ENCODE measurements around the gene FAM83G. TPM values are rescaled to one million over a fixed set of nuclear protein-coding genes. Genes with fewer than 3 reads are reported as not detected.

Gene FAM83G
- total RNA-seq, 1 experiment from 2014 or later, result 38.7 TPM

GRCh38 chr17:18977646-18978045 lies 26.9 kb downstream of the FAM83G start:
- Mint-ChIP-seq H3K27me3 (ENCODE audit: low read depth) (no peaks in the 10 kb centered on the region), H3K27ac (no peak overlapping the region), H3K36me3 (ENCODE audit: insufficient read depth in 1 of 3, low read depth in 3 of 3) (peaks cover 24 to 52% (median 43%) of the 10 kb centered on the region in 3 experiments; a peak in 6 of 7 replicates), H3K4me3 (no peak overlapping the region), H3K4me1 (peaks cover 9 to 11% of the 10 kb centered on the region in 2 experiments), H3K9me3 (no peaks in the 10 kb centered on the region)
- no CpG with 5 or more reads among the region's 19 CpGs for WGBS (ENCODE audit: extremely low coverage, insufficient read length, low lambda C conversion rate)
- Histone ChIP-seq H2BK12ac (ENCODE audit: insufficient read length, low read depth, low read length) (no peak overlapping the region), H2AFZ (ENCODE audit: low read length) (no peak overlapping the region), H3K9ac (ENCODE audit: extremely low read depth, insufficient read length, low read length) (no peak overlapping the region), H3K4me2 (ENCODE audit: insufficient read depth, insufficient read length, low read length) (no peak overlapping the region), H3K27ac (ENCODE audit: insufficient read length, low read depth, low read length) (no peak overlapping the region), H3K18ac (ENCODE audit: insufficient read length, low read depth, low read length) (no peak overlapping the region), H2BK15ac (ENCODE audit: low read depth, low read length) (no peak overlapping the region), H3K23ac (ENCODE audit: insufficient read length, low read depth, low read length) (no peak overlapping the region), H2BK20ac (ENCODE audit: low read depth, low read length, poor library complexity, severe bottlenecking) (no peak overlapping the region), H2BK5ac (ENCODE audit: insufficient read length, low read length) (no peak overlapping the region), H3K4ac (ENCODE audit: low read depth, low read length) (no peak overlapping the region), H2AK5ac (ENCODE audit: insufficient read length, low read length) (no peak overlapping the region), H4K20me1 (ENCODE audit: control insufficient read depth, insufficient read depth, insufficient read length) (no peaks in the 10 kb centered on the region), H3K4me1 (ENCODE audit: insufficient read depth, low read length) (no peaks in the 10 kb centered on the region), H3T11ph (ENCODE audit: low read length) (no peak overlapping the region), H3K27me3 (ENCODE audit: insufficient read depth, low read length) (no peaks in the 10 kb centered on the region), H3K79me1 (ENCODE audit: insufficient read depth, low read depth, low read length, poor library complexity, severe bottlenecking) (no peaks in the 10 kb centered on the region), H3K9me3 (ENCODE audit: control insufficient read depth, low read depth, low read length) (no peaks in the 10 kb centered on the region), H3K23me2 (ENCODE audit: insufficient read length, low read depth, low read length, poor library complexity, severe bottlenecking) (no peaks in the 10 kb centered on the region), H4K91ac (ENCODE audit: insufficient read length, low read depth, low read length) (no peak overlapping the region), H2BK120ac (ENCODE audit: low read depth, low read length, poor library complexity, severe bottlenecking) (no peak overlapping the region), H4K8ac (replicated peaks; ENCODE audit: insufficient read length, low read depth, low read length) (no peak overlapping the region), H3K56ac (ENCODE audit: insufficient read length, low read depth, low read length) (no peak overlapping the region), H4K5ac (ENCODE audit: insufficient read length, low read depth, low read length) (no peak overlapping the region), H3K14ac (ENCODE audit: insufficient read depth, low read length) (no peak overlapping the region), H3K79me2 (ENCODE audit: insufficient read depth, low read length) (no peaks in the 10 kb centered on the region)
- DNase-seq, result no peak
- no peak for TF ChIP-seq CTCF (conservative IDR thresholded peaks at IDR 0.05)
